Measurements from ENCODE around the gene AMOTL2.

- TF ChIP-seq RAD21 (IDR thresholded peaks at IDR 0.05) (no peak), YY1 (IDR thresholded peaks at IDR 0.05) (no peak), TAF1 (conservative IDR thresholded peaks at IDR 0.05) (no peak)
- TF ChIP-seq, protein P1, sequence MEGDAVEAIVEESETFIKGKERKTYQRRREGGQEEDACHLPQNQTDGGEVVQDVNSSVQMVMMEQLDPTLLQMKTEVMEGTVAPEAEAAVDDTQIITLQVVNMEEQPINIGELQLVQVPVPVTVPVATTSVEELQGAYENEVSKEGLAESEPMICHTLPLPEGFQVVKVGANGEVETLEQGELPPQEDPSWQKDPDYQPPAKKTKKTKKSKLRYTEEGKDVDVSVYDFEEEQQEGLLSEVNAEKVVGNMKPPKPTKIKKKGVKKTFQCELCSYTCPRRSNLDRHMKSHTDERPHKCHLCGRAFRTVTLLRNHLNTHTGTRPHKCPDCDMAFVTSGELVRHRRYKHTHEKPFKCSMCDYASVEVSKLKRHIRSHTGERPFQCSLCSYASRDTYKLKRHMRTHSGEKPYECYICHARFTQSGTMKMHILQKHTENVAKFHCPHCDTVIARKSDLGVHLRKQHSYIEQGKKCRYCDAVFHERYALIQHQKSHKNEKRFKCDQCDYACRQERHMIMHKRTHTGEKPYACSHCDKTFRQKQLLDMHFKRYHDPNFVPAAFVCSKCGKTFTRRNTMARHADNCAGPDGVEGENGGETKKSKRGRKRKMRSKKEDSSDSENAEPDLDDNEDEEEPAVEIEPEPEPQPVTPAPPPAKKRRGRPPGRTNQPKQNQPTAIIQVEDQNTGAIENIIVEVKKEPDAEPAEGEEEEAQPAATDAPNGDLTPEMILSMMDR (IDR thresholded peaks at IDR 0.05; ENCODE audit: low read depth, low read length, missing input control), result no peak
- TF ChIP-seq, protein P2, sequence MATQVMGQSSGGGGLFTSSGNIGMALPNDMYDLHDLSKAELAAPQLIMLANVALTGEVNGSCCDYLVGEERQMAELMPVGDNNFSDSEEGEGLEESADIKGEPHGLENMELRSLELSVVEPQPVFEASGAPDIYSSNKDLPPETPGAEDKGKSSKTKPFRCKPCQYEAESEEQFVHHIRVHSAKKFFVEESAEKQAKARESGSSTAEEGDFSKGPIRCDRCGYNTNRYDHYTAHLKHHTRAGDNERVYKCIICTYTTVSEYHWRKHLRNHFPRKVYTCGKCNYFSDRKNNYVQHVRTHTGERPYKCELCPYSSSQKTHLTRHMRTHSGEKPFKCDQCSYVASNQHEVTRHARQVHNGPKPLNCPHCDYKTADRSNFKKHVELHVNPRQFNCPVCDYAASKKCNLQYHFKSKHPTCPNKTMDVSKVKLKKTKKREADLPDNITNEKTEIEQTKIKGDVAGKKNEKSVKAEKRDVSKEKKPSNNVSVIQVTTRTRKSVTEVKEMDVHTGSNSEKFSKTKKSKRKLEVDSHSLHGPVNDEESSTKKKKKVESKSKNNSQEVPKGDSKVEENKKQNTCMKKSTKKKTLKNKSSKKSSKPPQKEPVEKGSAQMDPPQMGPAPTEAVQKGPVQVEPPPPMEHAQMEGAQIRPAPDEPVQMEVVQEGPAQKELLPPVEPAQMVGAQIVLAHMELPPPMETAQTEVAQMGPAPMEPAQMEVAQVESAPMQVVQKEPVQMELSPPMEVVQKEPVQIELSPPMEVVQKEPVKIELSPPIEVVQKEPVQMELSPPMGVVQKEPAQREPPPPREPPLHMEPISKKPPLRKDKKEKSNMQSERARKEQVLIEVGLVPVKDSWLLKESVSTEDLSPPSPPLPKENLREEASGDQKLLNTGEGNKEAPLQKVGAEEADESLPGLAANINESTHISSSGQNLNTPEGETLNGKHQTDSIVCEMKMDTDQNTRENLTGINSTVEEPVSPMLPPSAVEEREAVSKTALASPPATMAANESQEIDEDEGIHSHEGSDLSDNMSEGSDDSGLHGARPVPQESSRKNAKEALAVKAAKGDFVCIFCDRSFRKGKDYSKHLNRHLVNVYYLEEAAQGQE (IDR thresholded peaks at IDR 0.05), result peak; percentile 2
These were observed 43.1 kb downstream of the AMOTL2 start for GRCh38 chr3:134330883-134331810.
